Skin of body (tissue), 2 donors: ENCODE data around the gene OPCML. TPM values are rescaled to one million over a fixed set of nuclear protein-coding genes. Genes with fewer than 3 reads are reported as not detected.
A peak's percentile ranks its signal among the peaks of the same experiment; 100 is the strongest.

Experiments
- DNase-seq: peaks from one replicate; lab custom pipeline; 2025; lab: John Stamatoyannopoulos, UW
- total RNA-seq: library from RNA; depleted of rRNA; stranded (reverse); fragments of >200 nt; gene quantifications from one replicate; pipeline ENCODE4 v1.2.3, GENCODE V29; 2014

The OPCML gene
- total RNA-seq, 1 donor from 2014 or later, result 0.49 TPM

DNA sequence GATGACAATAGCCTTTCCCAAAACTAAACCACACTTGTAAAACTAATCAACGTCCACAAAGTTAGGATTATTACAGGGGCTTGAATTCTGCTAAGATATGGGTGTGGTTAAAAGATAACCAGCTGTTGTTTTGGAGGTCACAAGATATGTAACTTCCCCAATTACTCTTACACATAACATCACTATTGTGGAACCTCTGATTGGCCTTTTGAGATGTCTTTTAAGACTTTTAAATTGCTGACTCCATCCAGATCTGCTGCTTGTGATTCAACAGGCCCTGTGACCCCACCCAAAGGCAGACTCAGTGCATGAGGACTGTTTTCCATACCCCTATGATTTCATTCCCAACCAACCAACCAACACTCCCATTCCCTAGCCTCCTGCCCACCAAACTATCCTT is 893.9 kb downstream of the OPCML start:
- no peak for DNase-seq

- no peak for DNase-seq
These were observed 895.8 kb downstream of the OPCML start for GRCh38 chr11:132636523-132636922.

DNA sequence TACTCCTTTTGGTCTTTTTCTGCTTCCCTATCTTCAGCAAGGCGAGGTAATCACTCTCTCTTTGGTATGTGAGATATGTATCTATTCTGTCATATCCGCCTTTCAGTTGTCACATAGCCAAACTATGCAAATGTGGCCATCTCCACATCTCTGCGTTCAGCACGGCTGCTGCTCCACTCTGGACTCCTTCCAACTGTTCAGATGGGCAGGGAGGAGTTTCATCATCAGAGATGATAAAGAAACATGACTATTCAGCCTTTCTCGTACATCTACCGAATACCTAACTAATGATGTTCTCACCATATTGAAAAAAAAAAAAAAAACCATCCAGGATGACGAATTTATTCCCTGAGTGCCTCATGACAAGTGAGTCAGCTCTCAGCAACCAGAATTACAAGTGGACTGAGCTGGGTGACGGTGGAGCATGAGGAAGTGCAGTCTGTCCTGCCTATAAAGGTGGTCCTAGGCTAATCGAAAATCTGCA is 899.6 kb downstream of the OPCML start:
- peak; percentile 27 for DNase-seq

DNA sequence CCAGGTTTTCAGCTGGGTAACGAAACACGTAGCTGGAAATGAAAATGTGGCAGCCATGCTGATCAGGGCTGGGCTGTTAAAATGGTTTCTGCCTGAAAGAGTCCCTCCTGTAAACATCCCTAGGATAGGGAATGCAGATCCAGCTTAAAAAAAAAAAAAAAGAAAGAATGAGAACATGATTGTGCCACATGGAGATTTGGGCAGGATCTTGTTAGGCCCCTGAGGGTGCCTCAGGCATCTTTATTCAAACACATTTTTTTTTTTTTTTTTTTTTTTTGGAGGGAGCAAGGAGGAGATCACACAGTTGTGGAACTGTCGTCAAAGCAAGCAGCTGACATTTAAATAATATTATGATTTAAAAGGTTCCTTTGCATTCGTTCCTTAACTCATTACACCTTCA is 900.3 kb downstream of the OPCML start:
- DNase-seq, result no peak

GRCh38 chr11:132627981-132628380 is 904.3 kb downstream of the OPCML start:
- no peak for DNase-seq

GRCh38 chr11:132626446-132626845 is 905.9 kb downstream of the OPCML start:
- no peak for DNase-seq

DNA sequence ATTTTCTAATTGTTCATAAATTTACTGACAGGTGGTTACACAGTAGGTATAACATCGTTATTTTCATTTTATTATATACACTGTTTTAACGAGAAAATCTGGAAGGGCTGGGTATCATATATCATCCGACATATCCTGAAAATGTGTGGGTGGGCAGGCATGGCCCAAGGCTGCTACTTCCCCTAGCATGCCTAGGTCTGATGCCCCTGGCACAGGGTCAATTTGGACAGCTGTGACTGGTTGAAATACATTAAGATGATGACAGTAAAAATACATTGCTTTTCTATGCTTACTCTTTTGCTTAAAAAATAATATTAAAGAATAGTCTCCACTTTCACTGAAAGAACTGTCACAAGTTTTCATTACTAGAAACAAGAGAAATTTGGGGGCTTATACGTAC is 908.8 kb downstream of the OPCML start:
- DNase-seq, result no peak

DNA sequence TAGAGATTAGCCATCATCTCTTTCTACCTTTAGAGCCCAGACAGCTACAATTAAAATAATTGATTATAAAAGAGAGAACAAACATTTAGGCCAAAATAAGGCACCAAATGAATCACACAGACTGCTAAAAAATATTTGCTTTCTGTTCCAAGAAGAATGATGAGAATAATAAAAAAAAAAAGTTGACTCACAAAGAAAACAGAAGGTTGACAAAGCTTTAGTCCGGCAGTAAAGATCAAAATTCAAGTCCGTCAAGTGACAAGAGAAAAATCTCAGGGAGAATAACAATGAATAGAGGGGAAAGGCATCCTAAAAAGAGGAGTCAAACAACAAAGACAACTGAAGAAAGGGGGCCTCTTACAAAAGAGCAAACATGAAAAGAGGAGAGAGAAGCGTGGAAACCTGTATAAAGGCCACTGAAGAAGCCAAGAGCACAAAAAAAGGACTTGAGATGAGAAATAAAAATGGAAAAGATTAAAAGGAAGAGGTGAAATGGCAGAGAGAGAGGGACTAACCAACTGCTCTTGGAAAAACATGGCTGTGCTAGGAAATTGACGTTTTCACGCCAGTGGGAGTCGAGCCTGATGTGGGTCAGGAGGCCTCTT is 910.2 kb downstream of the OPCML start:
- DNase-seq, result no peak

DNA sequence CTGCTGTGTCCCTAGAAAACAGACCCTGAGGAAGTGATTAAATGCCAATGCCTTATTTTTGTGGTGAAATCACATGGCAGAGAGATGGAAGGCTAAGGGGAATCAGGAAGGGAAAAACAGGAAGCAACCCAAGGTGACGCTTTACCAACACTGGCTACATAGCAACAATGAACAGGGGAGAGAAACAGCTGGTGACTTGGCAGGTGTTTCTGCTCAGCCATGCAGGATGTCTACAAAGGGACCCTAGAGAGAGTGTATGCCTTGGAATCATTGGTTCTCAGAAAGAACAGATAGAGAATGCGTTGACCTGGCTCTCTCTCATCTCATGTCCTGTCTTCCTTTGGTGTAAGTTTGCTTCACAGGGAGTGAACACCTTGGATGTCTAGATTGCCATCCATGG is 911.9 kb downstream of the OPCML start:
- no peak for DNase-seq

GRCh38 chr11:132610791-132611190 is 921.5 kb downstream of the OPCML start:
- no peak for DNase-seq

GRCh38 chr11:132610216-132610615 is 922.1 kb downstream of the OPCML start:
- DNase-seq, result no peak

GRCh38 chr11:132607575-132607974 is 924.7 kb downstream of the OPCML start:
- no peak for DNase-seq

- DNase-seq, result no peak
These were observed 926.3 kb downstream of the OPCML start for GRCh38 chr11:132605825-132606570.

- DNase-seq, result no peak
These were observed 927.9 kb downstream of the OPCML start for GRCh38 chr11:132604431-132604830.

- no peak for DNase-seq
These were observed 930.4 kb downstream of the OPCML start for GRCh38 chr11:132601875-132602274.

DNA sequence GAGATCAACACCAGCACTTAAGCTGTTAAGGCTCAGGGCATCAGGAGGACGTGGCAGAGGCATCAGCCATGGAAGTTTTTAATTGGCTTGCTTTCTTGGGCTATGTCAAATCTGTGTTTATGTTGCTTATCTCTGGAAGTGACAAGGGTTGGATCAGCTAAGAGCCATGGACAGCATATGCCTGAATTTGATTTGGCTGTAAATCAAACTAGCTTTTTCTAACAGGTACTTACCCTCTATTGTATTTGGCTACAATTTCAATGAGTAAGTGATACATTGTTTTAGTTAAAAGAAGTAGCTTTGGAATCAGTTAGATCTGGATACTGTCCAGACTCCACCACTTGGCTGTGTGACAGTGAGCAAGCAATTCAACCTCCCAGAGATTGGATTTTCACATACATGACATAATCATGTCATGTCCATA is 936.6 kb downstream of the OPCML start:
- no peak for DNase-seq

DNA sequence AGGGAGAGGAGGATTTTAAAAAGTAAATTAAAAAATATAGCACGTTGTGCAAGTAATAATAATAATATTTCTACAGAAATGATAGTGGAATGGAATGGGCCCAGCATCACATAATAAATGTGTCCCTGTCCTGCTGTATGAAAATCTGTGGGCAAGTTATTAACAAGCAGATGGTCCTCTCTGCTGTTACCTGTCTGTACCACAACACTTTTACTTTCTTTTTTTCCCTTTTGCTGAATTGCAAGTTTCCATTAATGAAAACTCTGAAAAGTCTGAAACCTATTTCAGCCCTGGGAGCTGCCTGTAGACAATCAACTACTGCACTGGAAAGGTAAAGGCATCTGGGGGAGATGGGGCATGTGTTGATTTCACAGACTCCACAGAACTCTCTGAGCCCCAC is 937.1 kb downstream of the OPCML start:
- DNase-seq, result no peak

DNA sequence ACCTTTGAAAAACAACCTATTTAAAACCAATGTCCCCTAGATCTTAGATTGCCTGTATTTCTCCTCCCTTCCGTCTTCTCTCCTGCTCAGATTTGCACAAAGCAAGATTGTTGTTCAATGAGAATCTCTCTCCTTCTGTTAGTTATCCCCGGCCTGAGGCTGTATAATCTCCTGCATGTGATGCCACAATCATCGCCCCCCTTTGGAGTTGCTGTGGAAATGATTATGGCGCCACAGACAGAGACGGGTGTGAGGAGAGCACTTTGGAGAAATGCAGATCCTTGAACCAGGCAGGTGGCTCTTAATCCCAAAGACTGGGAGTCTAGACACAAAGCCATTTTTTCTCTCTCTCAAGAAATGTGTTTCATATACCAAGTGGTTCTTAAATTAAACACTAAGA is 941.3 kb downstream of the OPCML start:
- DNase-seq, result no peak

GRCh38 chr11:132590554-132590953 is 941.7 kb downstream of the OPCML start:
- no peak for DNase-seq

DNA sequence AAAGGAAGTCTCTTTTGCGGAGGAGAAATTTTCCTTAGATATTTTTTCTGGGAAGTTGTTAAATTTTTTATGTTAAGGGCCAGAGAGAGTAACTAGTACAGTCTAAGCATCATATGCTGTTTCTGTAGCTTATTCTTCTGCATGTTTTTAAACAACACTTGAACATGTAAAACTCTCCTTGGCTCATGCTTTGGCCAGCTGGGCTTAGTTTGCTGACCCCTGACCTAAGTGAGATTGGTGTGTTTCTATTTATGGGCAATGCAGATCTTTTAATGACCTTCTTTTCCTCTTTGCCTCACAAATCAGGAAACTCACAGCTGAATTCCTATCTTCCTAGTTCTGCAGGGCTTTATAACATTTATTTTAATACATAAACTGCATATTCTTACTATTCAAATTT is 942.5 kb downstream of the OPCML start:
- peak; percentile 6 for DNase-seq

DNA sequence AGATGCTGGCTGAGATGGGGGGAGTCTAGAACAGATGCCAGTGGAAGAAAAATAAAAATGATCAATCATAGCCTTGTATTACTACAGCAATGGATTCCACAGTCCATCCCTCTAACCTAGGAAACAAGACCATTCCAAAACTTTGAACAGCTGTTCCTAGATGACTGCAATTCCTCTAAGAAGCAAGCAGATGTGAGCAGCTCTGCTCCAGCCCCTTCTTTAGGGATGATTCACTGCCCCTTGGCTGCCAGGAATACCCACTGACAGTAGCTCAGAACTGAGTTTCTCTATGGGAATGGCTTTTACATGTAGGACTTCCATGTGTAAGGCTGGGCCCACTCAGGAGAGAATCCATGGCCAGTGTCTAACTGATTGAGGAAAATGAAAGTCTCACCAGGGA is 943.9 kb downstream of the OPCML start:
- DNase-seq, result no peak

GRCh38 chr11:132587716-132588115 is 944.6 kb downstream of the OPCML start:
- no peak for DNase-seq

- DNase-seq, result peak; percentile 18
These were observed 945.5 kb downstream of the OPCML start for GRCh38 chr11:132586801-132587200.
